WTC11 (cell line): ENCODE data around the gene CBY3. TPM values are rescaled to one million over a fixed set of nuclear protein-coding genes. Genes with fewer than 3 reads are reported as not detected.

ENCODE experiments used
- ATF1 ChIP-seq: sonication (generic); formaldehyde crosslinking; IDR thresholded peaks from 2 replicates; pipeline ENCODE4 v1.8.1; 2023; ENCODE audit warnings: mild to moderate bottlenecking, moderate library complexity, missing genetic modification reagents
- ATF3 ChIP-seq: sonication (generic); formaldehyde crosslinking; conservative IDR thresholded peaks from 2 replicates; pipeline ENCODE4 v1.8.1; 2022; ENCODE audit warnings: mild to moderate bottlenecking, missing genetic modification reagents
- ESRRA ChIP-seq: sonication (generic); formaldehyde crosslinking; IDR thresholded peaks from 2 replicates; pipeline ENCODE4 v1.8.1; 2022; ENCODE audit warnings: mild to moderate bottlenecking, missing genetic modification reagents, borderline replicate concordance
- FOXP1 ChIP-seq: sonication (generic); formaldehyde crosslinking; IDR thresholded peaks from 2 replicates; pipeline ENCODE4 v1.8.0; 2022; ENCODE audit warnings: missing genetic modification reagents, mild to moderate bottlenecking, moderate library complexity, borderline replicate concordance
- GRHL2 ChIP-seq: fragments of 250-450 bp; sonication (Bioruptor Pico); IDR thresholded peaks from 2 replicates; pipeline ENCODE4 v1.8.0; 2022; ENCODE audit warnings: mild to moderate bottlenecking, moderate library complexity; ENCODE audit not compliant: insufficient replicate concordance, severe bottlenecking
- HMGA2 ChIP-seq: fragments of 250-450 bp; sonication (Bioruptor Pico); IDR thresholded peaks from 2 replicates; pipeline ENCODE4 v1.4.0; 2021; ENCODE audit warnings: mild to moderate bottlenecking, moderate library complexity
- HMGXB4 ChIP-seq: sonication (generic); formaldehyde crosslinking; IDR thresholded peaks from 2 replicates; pipeline ENCODE4 v1.8.1; 2023; ENCODE audit warnings: mild to moderate bottlenecking, moderate library complexity, missing genetic modification reagents
- MLX ChIP-seq: sonication (generic); formaldehyde crosslinking; IDR thresholded peaks from 2 replicates; pipeline ENCODE4 v1.8.1; 2023; ENCODE audit warnings: mild to moderate bottlenecking, missing genetic modification reagents, moderate library complexity
- NFE2L1 ChIP-seq: sonication (generic); formaldehyde crosslinking; IDR thresholded peaks from 2 replicates; pipeline ENCODE4 v1.8.1; 2023; ENCODE audit warnings: missing genetic modification reagents
- NFYB ChIP-seq: sonication (generic); formaldehyde crosslinking; conservative IDR thresholded peaks from 2 replicates; pipeline ENCODE4 v1.8.0; 2022; ENCODE audit warnings: low read depth, missing genetic modification reagents
- NR2C2 ChIP-seq: sonication (generic); formaldehyde crosslinking; IDR thresholded peaks from 2 replicates; pipeline ENCODE4 v1.8.0; 2022; ENCODE audit warnings: mild to moderate bottlenecking, missing genetic modification reagents
- OVOL2 ChIP-seq: fragments of 250-450 bp; sonication (Bioruptor Pico); IDR thresholded peaks from 2 replicates; pipeline ENCODE4 v1.9.0; 2021; ENCODE audit warnings: mild to moderate bottlenecking, borderline replicate concordance
- SOX15 ChIP-seq: fragments of 250-450 bp; sonication (Bioruptor Pico); IDR thresholded peaks from 2 replicates; pipeline ENCODE4 v1.9.0; 2021; ENCODE audit warnings: mild to moderate bottlenecking
- SP1 ChIP-seq: sonication (generic); formaldehyde crosslinking; conservative IDR thresholded peaks from 2 replicates; pipeline ENCODE4 v1.8.1; 2022; ENCODE audit warnings: missing genetic modification reagents
- STAT6 ChIP-seq: sonication (generic); formaldehyde crosslinking; conservative IDR thresholded peaks from 2 replicates; pipeline ENCODE4 v1.8.1; 2023; ENCODE audit warnings: mild to moderate bottlenecking, low read depth, missing genetic modification reagents, moderate library complexity
- USF1 ChIP-seq: sonication (generic); formaldehyde crosslinking; IDR thresholded peaks from 2 replicates; pipeline ENCODE4 v1.8.0; 2022; ENCODE audit warnings: mild to moderate bottlenecking, missing genetic modification reagents
- ZNF219 ChIP-seq: sonication (generic); formaldehyde crosslinking; IDR thresholded peaks from 2 replicates; pipeline ENCODE4 v1.8.0; 2023; ENCODE audit warnings: missing genetic modification reagents, mild to moderate bottlenecking, borderline replicate concordance
- ZNF232 ChIP-seq: sonication (generic); formaldehyde crosslinking; IDR thresholded peaks from 2 replicates; pipeline ENCODE4 v1.8.0; 2022; ENCODE audit warnings: mild to moderate bottlenecking, missing genetic modification reagents
- ZNF317 ChIP-seq: sonication (generic); formaldehyde crosslinking; IDR thresholded peaks from 2 replicates; pipeline ENCODE4 v1.8.1; 2023; ENCODE audit warnings: low read depth, mild to moderate bottlenecking, moderate library complexity, missing genetic modification reagents, borderline replicate concordance
- ZNF423 ChIP-seq: fragments of 250-450 bp; sonication (Bioruptor Pico); IDR thresholded peaks from 2 replicates; pipeline ENCODE4 v2.1.2; 2022; ENCODE audit warnings: mild to moderate bottlenecking, moderate library complexity
- total RNA-seq: library from RNA; stranded (reverse); gene quantifications from 3 replicates; pipeline ENCODE4 v1.2.3, GENCODE V29; 2021
- TF ChIP-seq, protein P1 (sequence below): sonication (generic); formaldehyde crosslinking; IDR thresholded peaks from 2 replicates; pipeline ENCODE4 v1.8.0; 2022; ENCODE audit warnings: mild to moderate bottlenecking, missing genetic modification reagents
- TF ChIP-seq, protein P2 (sequence below): sonication (generic); formaldehyde crosslinking; IDR thresholded peaks from 2 replicates; pipeline ENCODE4 v1.8.1; 2022; ENCODE audit warnings: mild to moderate bottlenecking, missing genetic modification reagents, moderate library complexity, borderline replicate concordance
- TF ChIP-seq, protein P3 (sequence below): fragments of 250-450 bp; sonication (Bioruptor Pico); IDR thresholded peaks from 2 replicates; pipeline ENCODE4 v1.9.0; 2021; ENCODE audit warnings: mild to moderate bottlenecking
- TF ChIP-seq, protein P4 (sequence below): sonication (generic); formaldehyde crosslinking; IDR thresholded peaks from 2 replicates; pipeline ENCODE4 v1.8.0; 2023; ENCODE audit warnings: mild to moderate bottlenecking, missing genetic modification reagents

Gene CBY3
- total RNA-seq, 1 experiment from 2014 or later = 0.37 TPM

- TF ChIP-seq, protein P1, sequence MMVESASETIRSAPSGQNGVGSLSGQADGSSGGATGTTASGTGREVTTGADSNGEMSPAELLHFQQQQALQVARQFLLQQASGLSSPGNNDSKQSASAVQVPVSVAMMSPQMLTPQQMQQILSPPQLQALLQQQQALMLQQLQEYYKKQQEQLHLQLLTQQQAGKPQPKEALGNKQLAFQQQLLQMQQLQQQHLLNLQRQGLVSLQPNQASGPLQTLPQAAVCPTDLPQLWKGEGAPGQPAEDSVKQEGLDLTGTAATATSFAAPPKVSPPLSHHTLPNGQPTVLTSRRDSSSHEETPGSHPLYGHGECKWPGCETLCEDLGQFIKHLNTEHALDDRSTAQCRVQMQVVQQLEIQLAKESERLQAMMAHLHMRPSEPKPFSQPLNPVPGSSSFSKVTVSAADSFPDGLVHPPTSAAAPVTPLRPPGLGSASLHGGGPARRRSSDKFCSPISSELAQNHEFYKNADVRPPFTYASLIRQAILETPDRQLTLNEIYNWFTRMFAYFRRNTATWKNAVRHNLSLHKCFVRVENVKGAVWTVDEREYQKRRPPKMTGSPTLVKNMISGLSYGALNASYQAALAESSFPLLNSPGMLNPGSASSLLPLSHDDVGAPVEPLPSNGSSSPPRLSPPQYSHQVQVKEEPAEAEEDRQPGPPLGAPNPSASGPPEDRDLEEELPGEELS (CRISPR knock-in tag) = 0 out of 2 replicates have a peak, but pooled peaks have one; percentile 46
- no peak; the same call in 1 of the 2 replicates for TF ChIP-seq ZNF219
- TF ChIP-seq NFE2L1 = no peak
- TF ChIP-seq SP1 (CRISPR knock-in tag) = peak; percentile 52; the same call in 1 of the 2 replicates
- TF ChIP-seq ZNF317 (CRISPR knock-in tag) = 0 out of 2 replicates have a peak, but pooled peaks have one; percentile 21
- TF ChIP-seq NR2C2 = no peak
- no peak; the same call in 1 of the 2 replicates for TF ChIP-seq ATF3 (CRISPR knock-in tag)
- TF ChIP-seq, protein P2, sequence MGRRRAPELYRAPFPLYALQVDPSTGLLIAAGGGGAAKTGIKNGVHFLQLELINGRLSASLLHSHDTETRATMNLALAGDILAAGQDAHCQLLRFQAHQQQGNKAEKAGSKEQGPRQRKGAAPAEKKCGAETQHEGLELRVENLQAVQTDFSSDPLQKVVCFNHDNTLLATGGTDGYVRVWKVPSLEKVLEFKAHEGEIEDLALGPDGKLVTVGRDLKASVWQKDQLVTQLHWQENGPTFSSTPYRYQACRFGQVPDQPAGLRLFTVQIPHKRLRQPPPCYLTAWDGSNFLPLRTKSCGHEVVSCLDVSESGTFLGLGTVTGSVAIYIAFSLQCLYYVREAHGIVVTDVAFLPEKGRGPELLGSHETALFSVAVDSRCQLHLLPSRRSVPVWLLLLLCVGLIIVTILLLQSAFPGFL (CRISPR knock-in tag) = no peak
- no peak for TF ChIP-seq OVOL2 (CRISPR knock-in tag)
- no peak for TF ChIP-seq SOX15 (CRISPR knock-in tag)
- no peak for TF ChIP-seq STAT6 (CRISPR knock-in tag)
- no peak for TF ChIP-seq MLX (CRISPR knock-in tag)
- peak; percentile 68; the same call in 1 of the 2 replicates for TF ChIP-seq ATF1 (CRISPR knock-in tag)
- peak; percentile 62; the same call in 1 of the 2 replicates for TF ChIP-seq HMGXB4 (CRISPR knock-in tag)
- peak; percentile 46; the same call in 1 of the 2 replicates for TF ChIP-seq ESRRA (CRISPR knock-in tag)
- no peak for TF ChIP-seq GRHL2 (CRISPR knock-in tag)
- 0 out of 2 replicates have a peak, but pooled peaks have one; percentile 56 for TF ChIP-seq FOXP1 (CRISPR knock-in tag)
- TF ChIP-seq USF1 = peak; percentile 96
- TF ChIP-seq NFYB (CRISPR knock-in tag) = no peak
- no peak for TF ChIP-seq ZNF423 (CRISPR knock-in tag)
- TF ChIP-seq ZNF232 = peak; percentile 37; the same call in 1 of the 2 replicates
- TF ChIP-seq, protein P3, sequence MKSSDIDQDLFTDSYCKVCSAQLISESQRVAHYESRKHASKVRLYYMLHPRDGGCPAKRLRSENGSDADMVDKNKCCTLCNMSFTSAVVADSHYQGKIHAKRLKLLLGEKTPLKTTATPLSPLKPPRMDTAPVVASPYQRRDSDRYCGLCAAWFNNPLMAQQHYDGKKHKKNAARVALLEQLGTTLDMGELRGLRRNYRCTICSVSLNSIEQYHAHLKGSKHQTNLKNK (CRISPR knock-in tag) = no peak
- TF ChIP-seq HMGA2 (CRISPR knock-in tag) = no peak
- TF ChIP-seq, protein P4, sequence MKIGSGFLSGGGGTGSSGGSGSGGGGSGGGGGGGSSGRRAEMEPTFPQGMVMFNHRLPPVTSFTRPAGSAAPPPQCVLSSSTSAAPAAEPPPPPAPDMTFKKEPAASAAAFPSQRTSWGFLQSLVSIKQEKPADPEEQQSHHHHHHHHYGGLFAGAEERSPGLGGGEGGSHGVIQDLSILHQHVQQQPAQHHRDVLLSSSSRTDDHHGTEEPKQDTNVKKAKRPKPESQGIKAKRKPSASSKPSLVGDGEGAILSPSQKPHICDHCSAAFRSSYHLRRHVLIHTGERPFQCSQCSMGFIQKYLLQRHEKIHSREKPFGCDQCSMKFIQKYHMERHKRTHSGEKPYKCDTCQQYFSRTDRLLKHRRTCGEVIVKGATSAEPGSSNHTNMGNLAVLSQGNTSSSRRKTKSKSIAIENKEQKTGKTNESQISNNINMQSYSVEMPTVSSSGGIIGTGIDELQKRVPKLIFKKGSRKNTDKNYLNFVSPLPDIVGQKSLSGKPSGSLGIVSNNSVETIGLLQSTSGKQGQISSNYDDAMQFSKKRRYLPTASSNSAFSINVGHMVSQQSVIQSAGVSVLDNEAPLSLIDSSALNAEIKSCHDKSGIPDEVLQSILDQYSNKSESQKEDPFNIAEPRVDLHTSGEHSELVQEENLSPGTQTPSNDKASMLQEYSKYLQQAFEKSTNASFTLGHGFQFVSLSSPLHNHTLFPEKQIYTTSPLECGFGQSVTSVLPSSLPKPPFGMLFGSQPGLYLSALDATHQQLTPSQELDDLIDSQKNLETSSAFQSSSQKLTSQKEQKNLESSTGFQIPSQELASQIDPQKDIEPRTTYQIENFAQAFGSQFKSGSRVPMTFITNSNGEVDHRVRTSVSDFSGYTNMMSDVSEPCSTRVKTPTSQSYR (CRISPR knock-in tag) = no peak
Measured at GRCh38 chr5:179698935-179699615, 18.2 kb upstream of the CBY3 start, which contains the start of gene CANX (continued).
